ENCODE measurements around the gene PPP1R9B.

- TF ChIP-seq CTCF (IDR thresholded peaks at IDR 0.05; ENCODE audit: poor library complexity): no peak
- TF ChIP-seq EZH2 (IDR thresholded peaks at IDR 0.05; ENCODE audit: borderline replicate concordance): no peak
Measured at GRCh38 chr17:50093807-50094206, 56.7 kb downstream of the PPP1R9B start.

Measured in hepatocyte (in vitro differentiated cells).